Subcutaneous adipose tissue (tissue), 4 donors: ENCODE measurements around the gene KMO. TPM values are rescaled to one million over a fixed set of nuclear protein-coding genes. Genes with fewer than 3 reads are reported as not detected.

Experiments
- total RNA-seq, 4 donors: library from RNA; depleted of rRNA; stranded (reverse); fragments of >200 nt; gene quantifications; one replicate each; pipeline ENCODE4 v1.1.0, GENCODE V29; 2016
- TF ChIP-seq, protein P1 (sequence below): fragments of 450-650 bp; IDR thresholded peaks from one replicate; pipeline ENCODE4 v1.5.1; 2016; ENCODE audit warnings: low read depth, mild to moderate bottlenecking, control low read depth, antibody characterized with exemption, moderate library complexity

The KMO gene
- total RNA-seq, 4 donors from 2014 or later = 0.38 to 15.8 (median 3.0) TPM

DNA sequence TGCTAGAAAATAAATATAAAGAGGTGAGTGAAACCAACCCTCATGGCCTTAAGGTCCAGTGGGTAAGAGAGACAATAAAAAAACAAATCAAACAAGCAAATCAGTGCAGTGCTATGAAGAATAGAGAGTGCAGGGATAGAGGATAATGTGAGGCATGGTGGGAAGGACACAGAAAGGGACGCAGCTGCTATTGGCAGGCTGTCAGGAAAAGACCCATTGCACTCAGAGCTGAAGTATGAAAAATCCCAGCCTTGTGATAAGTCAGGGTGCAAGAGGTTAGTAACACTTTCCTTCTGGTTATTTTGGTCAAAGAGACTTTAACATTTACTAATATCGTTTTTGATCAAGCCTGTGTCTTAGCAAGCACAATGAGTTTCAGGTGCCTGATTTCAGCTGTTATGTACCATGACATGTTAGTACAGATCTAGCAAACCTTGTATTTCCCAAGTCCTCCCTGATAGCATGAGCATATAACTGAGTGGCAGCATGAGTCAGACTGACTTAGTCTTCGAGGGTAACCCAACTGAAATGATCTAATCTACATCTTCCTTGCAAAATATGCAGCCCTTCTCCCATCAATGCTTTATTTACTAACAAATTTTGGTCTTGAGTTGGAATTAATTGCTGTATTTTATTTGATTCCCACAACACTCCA, 76.3 kb downstream of the KMO start:
- TF ChIP-seq, protein P1, sequence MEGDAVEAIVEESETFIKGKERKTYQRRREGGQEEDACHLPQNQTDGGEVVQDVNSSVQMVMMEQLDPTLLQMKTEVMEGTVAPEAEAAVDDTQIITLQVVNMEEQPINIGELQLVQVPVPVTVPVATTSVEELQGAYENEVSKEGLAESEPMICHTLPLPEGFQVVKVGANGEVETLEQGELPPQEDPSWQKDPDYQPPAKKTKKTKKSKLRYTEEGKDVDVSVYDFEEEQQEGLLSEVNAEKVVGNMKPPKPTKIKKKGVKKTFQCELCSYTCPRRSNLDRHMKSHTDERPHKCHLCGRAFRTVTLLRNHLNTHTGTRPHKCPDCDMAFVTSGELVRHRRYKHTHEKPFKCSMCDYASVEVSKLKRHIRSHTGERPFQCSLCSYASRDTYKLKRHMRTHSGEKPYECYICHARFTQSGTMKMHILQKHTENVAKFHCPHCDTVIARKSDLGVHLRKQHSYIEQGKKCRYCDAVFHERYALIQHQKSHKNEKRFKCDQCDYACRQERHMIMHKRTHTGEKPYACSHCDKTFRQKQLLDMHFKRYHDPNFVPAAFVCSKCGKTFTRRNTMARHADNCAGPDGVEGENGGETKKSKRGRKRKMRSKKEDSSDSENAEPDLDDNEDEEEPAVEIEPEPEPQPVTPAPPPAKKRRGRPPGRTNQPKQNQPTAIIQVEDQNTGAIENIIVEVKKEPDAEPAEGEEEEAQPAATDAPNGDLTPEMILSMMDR = no peak

DNA sequence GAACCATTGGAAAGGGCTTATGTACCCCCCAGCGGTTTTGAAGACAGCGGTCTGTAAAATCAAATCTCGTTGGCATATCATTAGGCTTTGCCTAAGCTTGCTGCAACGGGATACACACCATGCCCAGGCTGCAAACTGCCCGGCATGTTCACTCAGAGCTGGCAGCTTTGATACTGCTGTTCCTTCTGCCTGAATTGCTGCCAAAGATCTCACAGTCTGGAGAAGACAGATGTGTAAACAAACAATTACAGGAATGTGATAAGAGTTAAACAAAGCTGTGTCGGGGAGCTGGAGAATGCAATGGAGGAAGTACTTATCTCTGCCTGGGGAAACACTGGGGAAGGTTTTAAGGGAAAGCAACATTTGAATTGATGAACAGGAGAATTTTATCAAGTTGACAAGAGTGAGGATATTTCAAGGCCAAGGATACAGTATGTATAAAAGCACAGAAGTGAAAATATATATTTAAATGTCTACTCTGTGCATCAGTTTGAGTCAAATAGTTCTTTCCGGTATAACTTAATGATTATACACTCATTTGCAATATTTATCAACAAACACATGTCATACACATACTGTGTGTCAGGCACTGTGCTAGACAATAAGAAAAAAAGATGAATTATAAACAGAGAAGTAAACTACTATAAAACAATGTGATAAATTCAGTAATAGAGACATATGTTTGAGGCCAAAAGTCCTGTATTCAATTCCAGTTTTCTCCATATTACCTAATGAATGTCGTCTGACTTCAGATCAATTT, 78.1 kb downstream of the KMO start:
- TF ChIP-seq, protein P1 = no peak

DNA sequence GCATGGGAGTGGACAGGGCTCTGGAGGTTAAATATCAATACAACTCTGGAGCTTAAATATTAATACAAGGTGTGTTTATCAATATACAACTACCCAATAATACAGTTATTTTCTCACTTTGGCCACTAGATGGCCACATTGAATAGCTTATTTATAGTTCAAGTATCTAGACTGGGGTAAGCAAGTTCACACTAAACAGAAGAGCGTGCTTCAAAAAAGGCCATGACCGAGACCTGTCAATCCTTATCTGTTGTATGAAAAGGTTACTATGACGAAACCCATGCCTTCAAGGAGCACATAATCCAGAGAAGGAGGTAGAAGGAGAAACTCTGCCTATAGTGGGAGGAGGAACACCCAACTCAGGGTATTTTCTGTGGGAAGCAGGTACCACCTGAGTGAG, 78.9 kb downstream of the KMO start:
- TF ChIP-seq, protein P1 = no peak

DNA sequence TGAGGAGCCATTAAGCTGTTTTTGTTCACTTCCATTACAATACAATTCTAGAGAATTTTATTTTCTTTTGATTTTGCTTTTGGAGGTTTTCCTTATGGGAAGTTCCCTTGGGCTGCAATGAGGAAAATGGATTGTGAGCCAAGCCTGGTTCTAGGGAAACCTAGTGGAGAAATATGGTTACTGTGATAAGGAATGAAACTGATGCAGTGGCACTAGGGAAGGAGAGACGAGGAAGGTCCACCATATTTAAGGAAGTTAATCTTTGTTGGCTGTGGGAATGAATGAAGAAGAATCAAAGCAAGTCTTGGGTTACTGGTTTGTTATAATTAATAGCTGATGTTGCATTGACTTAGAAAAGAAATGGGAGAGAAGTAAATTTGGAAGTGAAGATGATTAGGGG, 79.6 kb downstream of the KMO start:
- TF ChIP-seq, protein P1 = no peak

DNA sequence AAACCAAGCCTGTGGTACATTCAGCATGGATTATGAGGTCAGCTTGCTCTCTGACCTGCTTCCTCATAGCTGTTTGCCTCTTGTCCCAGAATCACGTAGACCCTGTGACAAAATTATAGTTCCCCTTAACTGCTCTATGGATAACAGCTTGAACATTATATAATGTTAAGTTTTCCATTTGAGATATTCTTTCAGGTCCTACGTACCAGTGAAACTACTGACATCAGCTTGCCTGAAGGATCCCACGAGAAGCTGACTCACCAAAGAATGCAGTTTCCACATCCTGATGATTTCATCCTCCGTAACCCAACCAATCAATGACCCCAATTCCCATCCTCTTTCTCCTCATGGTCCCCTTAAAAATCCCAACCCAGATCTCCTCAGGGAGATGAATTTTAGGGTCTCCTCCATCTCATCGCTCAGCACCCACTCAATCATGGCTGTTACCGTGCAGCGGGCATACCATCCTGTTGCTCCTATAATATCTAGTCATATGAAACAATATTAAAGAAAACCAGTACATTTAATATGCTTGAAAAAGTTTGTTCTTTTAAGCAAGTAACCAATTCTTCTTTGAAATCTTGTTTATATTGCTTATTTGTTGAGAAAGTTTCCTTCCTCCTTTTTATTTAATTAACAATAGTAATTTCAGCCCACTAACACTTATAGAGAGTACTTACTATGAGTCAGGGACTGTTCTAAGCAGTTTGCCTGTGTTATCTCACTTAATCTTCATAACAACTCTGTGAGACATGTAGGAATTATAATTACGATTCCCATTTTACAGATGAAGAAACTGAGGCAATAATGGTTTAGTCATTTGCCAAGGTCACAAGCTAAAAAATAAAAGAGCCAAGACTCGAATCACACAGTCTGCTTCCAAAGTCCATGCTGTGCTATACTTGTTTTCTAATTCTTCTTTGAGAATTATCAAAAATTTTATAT, 80.6 kb downstream of the KMO start:
- TF ChIP-seq, protein P1 = no peak

DNA sequence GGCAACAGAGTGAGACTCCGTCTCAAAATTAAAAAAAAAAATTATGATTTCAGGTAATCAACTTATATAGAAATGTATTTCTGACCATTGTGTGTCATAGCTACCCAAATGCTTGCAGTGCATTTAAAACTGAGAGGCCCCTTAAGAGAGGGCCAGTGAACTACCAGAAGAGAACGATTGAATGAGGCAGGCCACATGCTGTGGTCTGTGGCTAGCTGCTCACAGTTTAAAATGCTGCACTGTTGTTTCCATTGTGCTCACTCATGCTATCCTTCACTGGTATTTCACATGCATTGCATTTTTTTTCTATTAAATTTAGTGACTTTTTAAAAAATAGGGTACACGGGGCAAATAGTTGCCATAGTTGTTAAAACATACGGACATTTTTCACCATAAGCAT, 82.0 kb downstream of the KMO start:
- TF ChIP-seq, protein P1 = no peak

DNA sequence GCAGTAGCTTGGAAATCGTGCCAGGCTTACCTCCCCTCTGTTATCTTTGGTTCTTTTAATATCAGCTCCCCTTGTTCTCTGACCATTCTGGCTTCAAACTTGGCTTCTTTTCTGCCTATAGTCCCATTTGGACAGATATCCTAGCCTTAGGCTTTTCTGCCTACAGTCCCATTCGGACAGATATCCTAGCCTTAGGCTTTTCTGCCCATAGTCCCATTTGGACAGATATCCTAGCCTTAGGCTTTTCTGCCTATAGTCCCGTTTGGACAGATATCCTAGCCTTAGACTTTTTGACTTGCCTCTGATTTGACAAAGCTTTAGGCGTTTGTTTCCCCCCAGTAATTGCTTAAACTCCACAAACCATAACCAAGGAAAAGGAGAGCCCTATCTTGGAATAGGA, 82.4 kb downstream of the KMO start:
- TF ChIP-seq, protein P1 = no peak
